Measurements from ENCODE around the gene PKDREJ.

DNA sequence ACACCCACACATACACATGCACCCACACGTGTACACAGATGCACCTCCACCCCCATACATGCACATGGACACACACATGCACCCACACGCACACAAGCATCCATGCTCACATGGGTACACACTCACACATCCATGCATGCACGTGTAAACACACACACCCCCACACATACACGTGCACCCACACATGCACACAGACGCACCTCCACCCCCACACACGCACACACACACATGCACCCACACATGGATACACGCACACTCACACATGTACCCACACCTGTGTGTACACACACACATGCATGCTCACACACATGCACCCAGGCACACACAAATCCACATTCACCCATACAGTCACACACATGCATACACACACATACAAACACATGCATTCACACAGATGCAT, 37.5 kb downstream of the PKDREJ start:
- TF ChIP-seq CTCF (IDR thresholded peaks at IDR 0.05 in 2 of 3, conservative IDR thresholded peaks at IDR 0.05 in 1 of 3; ENCODE audit: borderline replicate concordance in 1 of 3, insufficient read depth in 1 of 3, low read depth in 2 of 3, low read length in 2 of 3) (no peak), JUND (IDR thresholded peaks at IDR 0.05) (no peak), POLR2AphosphoS5 (IDR thresholded peaks at IDR 0.05; ENCODE audit: low read depth, low read length) (no peak), TCF7L2 (IDR thresholded peaks at IDR 0.05; ENCODE audit: borderline replicate concordance, extremely low read depth, insufficient read depth, insufficient read length) (no peak), POLR2A (IDR thresholded peaks at IDR 0.05; ENCODE audit: borderline replicate concordance, extremely low read depth, insufficient read depth, insufficient read length) (no peak), REST (IDR thresholded peaks at IDR 0.05; ENCODE audit: low read depth) (no peak), CEBPB (IDR thresholded peaks at IDR 0.05; ENCODE audit: low read depth) (no peak), ZFX (IDR thresholded peaks at IDR 0.05) (no peak), EZH2phosphoT487 (IDR thresholded peaks at IDR 0.05; ENCODE audit: borderline replicate concordance) (no peak), EZH2 (IDR thresholded peaks at IDR 0.05) (no peak)
- TF ChIP-seq, protein P1, sequence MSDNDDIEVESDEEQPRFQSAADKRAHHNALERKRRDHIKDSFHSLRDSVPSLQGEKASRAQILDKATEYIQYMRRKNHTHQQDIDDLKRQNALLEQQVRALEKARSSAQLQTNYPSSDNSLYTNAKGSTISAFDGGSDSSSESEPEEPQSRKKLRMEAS (IDR thresholded peaks at IDR 0.05), result no peak
- TF ChIP-seq, protein P2, sequence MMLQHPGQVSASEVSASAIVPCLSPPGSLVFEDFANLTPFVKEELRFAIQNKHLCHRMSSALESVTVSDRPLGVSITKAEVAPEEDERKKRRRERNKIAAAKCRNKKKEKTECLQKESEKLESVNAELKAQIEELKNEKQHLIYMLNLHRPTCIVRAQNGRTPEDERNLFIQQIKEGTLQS (IDR thresholded peaks at IDR 0.05), result no peak
